H1 (cell line): ENCODE results near the gene NKX2-4. TPM values are rescaled to one million over a fixed set of nuclear protein-coding genes. Genes with fewer than 3 reads are reported as not detected.

Source experiments
- KDM1A ChIP-seq: fragments of 200-600, 300-600 bp; sonication (generic); IDR thresholded peaks from 2 replicates; pipeline ENCODE4 v1.7.1; 2016; ENCODE audit warnings: mild to moderate bottlenecking, low read length, borderline replicate concordance
- polyA plus RNA-seq, 7 experiments: library from polyadenylated mRNA; depleted of rRNA in 3 of 7; stranded (reverse) in 5 of 7; unstranded in 2 of 7; fragments of >200 nt in 5 of 7; fragments of 200-250 nt in 2 of 7; gene quantifications; 1 replicate in 5 of 7; 2 replicates in 1 of 7; 4 replicates in 1 of 7; pipeline versions ENCODE4 v1.2.1 to v1.2.3, GENCODE V29; 2011 to 2013; ENCODE audit warnings: missing spikeins in 2 of 7, mixed read lengths in 2 of 7
- small RNA-seq: library from polyadenylated mRNA; stranded (forward); fragments of <200 nt; extraction: miRNeasy Mini kit (QIAGEN cat#:217004); gene quantifications from one replicate; pipeline ENCODE3, GENCODE V24; 2013; ENCODE audit not compliant: insufficient read depth
- total RNA-seq: library from RNA; stranded (reverse); fragmentation: NEBNext Ultra II Directional; extraction: Animal tissue kit (Norgen Biotek cat#: 25700); gene quantifications from 2 replicates; pipeline ENCODE4 v1.2.1, GENCODE V29; 2021
- TF ChIP-seq, protein P1 (sequence below): IDR thresholded peaks from 2 replicates; pipeline ENCODE4 v1.6.1; 2011; ENCODE audit warnings: low read depth, mild to moderate bottlenecking, low read length; ENCODE audit not compliant: insufficient read depth

Gene NKX2-4
- total and polyA plus RNA-seq, 2 of the 8 experiments (the other 6 are each of a cell fraction or from before 2014, with no cell fraction given) = 0.12 to 0.37 TPM

DNA sequence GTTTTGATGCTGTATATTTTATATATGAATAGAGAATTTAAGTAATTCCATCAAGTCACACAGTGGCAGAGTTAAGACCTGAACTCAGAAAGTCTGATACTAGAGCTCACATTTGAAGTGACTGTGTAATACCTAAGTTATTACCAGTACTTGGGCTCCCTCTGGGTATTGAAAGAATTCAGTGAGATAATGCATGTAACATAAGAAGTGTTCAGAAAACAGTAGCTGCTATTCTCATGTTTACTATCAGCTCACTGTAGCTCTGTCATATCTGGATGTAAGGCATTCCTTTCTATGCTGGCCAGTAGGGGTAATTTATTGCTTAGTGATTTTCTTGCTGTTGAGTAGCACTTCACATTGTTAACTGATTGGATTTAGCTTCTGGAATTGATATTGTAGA is 44.6 kb downstream of the NKX2-4 start (continued):
- TF ChIP-seq, protein P1, sequence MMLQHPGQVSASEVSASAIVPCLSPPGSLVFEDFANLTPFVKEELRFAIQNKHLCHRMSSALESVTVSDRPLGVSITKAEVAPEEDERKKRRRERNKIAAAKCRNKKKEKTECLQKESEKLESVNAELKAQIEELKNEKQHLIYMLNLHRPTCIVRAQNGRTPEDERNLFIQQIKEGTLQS = no peak
- no peak for TF ChIP-seq KDM1A

Small RNA genes lying within 50 kb of the gene (small RNA-seq; reads per million reads assigned to genes)
- gene RN7SKP140 = not detected

Other genes with a start within 250 kb of the NKX2-4 start
- gene XRN2, start 94.2 kb downstream of the NKX2-4 start, total RNA-seq = 136 and 139 TPM in 2 replicates
- gene XRN2, start 94.2 kb downstream of the NKX2-4 start, polyA plus RNA-seq (2011; rRNA removed) = 38.0 and 60.3 TPM in 2 replicates
- not detected in 2 replicates for gene NKX2-2, start 116.5 kb upstream of the NKX2-4 start, total RNA-seq
- not detected in 2 replicates for gene NKX2-2, start 116.5 kb upstream of the NKX2-4 start, polyA plus RNA-seq (2011; rRNA removed)